Measurements from ENCODE around the gene PODXL.

PODXL gene

DNA sequence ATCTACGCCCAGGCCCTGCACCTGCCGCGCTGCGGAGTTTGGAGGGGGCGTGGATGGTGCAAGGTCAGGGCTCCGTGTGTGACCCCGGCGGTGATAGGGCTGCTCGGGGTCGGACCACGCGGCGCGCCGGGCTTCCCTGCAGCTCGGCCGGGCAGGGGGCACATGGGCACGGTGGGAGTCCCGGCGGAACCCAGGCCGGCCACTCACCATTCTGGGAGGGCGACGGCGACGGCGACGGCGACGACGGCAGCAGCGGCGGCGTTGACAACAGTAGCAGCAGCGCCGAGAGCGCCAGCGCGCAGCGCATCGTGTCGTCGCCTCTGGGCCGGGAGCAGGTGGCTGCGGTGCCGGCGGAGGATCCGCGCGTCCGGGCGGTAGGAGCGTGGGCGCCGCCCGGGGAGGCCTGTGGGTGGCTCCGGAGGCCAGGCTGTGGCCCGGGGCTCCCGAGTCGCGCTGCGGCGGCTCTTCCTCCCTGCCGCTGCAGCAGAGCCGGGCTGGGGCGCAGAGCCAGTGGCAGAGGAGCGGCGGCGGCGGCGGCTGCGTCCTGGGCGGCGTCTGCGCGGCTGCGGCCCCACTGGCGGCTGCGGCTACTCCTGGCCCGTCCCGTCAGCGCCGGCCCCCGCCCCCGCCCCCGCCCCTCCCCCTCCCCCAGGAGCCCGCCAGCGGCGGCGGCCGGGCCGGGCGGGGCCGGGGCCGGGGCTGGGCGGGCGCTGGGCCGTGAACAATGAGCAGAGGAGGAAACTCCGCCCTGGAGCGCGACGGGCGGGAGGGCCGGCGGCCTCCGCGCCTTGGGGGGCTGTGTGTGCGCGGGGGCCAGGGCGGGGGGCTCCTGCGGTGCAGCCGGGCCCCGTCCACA lies at the start of gene PODXL:
PODXL (minus strand) TSS at position 576 of the 856 bp plus-strand sequence; CDS start at position 307, 269 bp downstream.
- DNase-seq = peak; percentile 61

DNA sequence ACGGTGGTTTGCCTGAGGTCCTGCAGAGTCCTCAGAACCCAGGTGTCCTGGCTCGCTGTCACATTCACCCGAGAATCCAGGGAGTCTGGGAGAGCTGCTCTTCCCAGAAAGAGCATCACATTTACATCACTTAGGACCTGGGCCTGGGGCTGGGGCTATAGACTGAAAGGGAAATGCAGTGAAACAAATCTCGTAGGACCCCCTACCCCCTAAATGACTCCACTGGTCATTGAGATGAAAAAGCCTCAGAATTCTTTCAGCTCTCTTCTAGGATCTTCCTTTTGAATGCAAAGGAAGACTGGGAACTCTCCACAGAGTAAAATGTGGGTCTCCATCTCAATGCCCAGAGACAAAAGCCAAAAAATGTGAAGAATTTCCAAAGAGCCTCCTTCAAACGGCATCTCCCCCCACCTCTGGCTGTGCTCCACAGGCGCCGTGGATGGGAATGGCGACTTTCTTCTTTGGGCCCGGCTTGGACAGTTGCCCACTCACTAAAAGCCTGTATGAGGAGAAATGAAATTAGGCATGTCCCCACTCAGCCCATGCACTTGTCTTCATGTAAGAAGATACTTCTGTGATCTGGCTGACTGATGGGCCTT lies 49.0 kb upstream of the PODXL start:
- DNase-seq = no peak

DNA sequence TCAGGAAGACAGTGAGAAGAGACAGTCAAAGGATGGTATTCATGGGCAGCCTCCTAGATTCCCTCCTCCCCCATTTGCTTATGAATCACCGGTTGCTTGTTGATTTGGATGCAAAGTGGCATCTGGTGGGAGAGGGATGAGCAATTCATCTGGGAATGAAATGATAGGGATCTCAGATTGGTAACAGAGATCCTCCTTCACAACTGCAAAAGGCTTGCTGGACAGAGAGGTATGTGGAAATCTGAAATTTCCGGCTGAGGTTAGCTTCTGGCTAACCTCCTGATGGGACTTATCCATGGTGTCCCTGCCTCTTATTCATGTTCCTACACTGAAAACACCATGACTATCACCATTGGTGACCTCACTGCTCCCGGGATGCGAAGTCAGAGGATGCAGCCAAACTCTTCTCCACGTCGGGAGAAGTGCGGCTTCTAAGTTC lies 48.4 kb upstream of the PODXL start:
- no peak for DNase-seq

DNA sequence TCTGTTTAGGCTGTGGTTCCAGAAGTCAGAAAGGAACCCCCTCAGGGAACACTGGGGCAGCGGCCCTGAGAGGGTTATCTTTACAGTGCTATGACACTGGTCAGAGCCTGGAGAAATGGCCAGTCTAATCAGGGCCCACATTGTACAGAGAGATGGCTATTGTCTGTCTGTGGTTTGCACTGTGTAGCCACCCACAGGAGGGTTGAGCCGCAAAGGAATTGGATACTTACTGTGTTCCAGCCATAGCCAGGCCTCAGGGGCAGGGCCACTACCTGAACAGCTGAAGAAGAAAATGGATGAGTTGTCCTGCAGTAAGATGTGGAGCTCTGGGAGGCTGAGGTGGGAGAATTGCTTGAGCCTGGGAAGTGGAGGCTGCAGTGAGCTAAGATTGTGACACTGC lies 47.5 kb upstream of the PODXL start:
- no peak for DNase-seq

DNA sequence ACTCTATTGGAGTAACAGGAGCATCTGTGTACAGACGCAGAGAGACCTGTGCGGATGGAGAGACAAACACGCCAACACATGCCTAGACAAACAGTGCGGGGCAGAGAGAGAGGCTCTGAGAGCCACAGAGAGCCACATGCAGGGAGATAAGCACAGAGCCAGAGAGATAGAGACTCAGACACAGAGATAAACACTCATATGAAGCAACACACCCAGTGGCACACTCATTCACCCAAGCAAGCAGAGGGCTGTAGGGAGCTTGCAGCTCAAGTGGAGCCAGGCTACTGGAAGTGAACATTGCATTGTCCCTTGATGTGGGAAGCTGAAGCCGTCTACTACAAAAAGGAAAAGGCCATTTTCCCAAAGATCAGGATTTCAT lies 46.6 kb upstream of the PODXL start:
- peak; percentile 88 for DNase-seq

DNA sequence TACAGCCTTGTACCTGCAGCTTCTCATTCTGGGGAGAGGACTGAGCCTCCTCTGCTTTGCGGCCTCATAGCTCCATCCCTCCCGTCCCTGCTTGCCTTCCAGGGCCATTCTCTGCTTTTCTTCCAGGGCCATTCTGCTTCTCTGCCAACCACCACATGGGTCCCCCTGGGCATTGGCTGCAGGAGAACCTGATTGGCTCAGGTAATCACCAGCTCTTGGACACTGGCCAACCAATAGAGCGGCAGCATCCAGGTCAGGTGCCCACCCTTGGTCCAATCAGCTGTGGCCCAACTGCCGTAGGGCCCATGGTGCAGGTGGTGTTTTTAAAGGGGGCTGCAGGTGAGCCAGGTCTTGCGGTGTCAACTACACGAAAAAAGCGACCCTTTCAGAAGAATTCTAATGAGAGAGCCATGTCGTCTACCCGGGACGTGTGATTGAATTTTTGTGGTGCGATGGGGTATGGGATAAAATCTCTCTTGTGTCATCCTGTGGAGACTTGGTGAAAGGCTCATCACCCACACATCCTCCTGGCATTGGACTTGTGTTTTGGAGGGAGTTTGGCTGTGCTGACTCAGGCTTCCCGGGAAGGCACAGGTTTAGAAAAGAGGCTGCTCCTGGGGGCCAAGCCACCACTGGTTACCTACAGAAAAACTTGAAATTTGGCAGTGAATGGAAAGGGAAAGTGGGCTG lies 46.0 kb upstream of the PODXL start:
- DNase-seq = peak; percentile 6

- DNase-seq = no peak
Measured at GRCh38 chr7:131600085-131600881, 43.9 kb upstream of the PODXL start.

DNA sequence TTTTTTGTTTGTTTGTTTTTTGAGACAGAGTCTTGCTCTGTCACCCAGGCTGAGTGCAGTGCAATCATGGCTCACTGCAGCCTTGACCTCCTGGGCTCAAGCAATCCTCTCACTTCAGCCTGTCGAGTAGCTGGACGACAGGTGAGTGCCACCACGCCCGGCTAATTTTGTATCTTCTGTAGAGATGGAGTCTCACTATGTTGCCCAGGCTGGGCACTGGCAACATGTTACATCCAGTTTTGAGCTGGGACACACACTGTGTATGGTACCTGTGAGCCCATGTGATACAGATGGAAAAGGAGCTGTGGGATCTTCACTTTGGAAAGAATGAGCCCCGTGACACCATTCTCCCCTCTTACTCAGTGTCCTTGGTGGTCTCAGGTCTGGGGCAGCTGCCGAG lies 40.4 kb upstream of the PODXL start:
- no peak for DNase-seq

GRCh38 chr7:131595699-131596098 lies 39.3 kb upstream of the PODXL start:
- DNase-seq = no peak

- DNase-seq = no peak
Measured at GRCh38 chr7:131591687-131592319, 35.4 kb upstream of the PODXL start.

GRCh38 chr7:131587315-131587923 lies 31.0 kb upstream of the PODXL start:
- DNase-seq = no peak

- DNase-seq = no peak
Measured at GRCh38 chr7:131586759-131587158, 30.3 kb upstream of the PODXL start.

GRCh38 chr7:131586259-131586658 lies 29.8 kb upstream of the PODXL start:
- DNase-seq = peak; percentile 60

DNA sequence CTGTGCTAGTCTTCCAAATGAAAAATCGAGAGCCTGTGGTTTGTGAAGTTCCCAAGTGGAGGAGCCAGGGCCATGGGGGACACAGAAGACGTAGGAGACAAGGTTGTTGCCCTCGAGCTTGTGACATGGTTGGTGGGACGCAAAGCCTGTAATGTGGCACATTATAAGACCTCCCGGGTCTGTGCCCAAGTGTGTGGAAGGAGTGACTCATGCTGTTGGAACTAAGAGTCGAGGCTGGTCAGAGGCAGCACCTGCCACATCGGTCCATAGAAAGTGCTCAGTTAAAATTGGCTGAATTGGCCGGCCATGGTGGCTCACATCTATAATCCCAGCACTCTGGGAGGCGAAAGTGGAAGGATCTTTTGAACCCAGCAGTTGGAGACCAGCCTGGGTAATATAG lies 27.0 kb upstream of the PODXL start:
- no peak for DNase-seq

DNA sequence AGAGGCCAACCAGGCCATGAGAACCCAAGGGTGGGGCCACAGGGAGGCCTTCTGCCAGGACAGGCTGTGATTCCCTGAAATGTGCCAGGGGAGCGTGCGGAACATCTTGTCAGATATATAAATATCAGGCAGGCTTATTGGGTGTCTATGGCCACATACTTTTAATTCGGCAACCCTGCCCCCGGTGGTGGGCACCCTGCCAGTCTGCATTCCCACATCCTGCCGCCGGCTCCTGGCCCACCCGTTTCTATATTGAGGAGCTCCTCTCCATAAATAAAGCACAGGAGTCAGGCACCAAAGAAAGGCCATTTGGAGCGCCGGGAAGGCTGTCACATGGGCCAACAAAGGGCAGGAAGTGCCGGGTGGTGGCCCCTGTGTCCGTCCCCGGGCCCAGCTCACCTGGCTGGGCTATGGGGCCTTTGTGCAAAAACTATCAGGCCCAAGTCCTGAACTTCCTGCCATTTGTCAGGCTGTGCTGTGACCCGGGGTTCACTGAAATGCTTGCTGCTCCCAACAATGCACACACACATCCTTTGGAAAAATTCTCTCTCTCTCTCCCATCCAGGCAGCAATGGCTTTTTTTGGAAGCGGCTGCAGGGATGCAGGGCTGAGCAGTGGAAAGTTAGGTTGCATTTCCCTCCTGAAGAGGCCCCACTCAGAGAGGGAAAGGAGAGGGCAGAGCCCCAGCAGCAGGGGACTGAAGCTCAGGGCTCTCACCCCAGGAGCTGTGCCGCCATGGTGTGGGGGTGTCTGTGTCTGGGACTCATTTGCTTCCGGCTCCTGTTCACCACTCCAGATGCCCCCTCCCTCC lies 25.0 kb upstream of the PODXL start:
- no peak for DNase-seq

DNA sequence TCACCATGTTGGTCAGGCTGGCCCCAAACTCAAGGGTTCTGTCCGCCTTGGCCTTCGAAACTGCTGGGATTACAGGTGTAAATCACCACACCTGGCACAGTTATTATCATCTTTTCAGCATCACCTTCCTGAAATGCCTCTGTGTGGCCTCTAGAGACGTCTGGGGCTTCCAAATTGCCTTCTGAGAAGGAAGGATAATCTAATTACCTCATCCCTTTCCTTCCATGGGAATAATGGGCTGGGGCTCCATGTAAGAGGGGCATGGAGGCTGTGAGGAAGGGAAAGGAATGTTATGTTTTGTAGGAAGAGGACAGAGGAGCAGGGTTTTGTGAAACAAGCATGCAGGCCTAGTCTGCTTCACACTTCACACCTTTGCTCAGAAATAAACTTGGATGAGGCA lies 22.2 kb upstream of the PODXL start:
- no peak for DNase-seq

DNA sequence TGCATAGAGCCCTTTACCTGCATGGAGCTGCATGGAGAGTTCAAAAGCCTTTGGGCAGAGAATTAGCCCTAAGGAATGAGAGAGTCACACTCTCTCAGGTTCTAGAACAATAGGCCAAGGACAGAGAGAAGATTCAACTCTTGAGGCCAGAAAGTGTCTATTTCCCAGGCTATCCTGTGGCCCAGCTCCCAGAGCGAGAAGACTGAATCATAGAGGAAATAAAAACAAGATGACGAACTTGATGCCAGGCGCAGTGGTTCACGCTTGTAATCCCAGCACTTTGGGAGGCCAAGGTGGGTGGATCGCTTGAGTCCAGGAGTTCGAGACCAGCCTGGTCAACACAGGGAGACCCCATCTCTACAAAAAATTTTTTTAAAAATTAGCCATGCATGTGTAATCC lies 18.3 kb upstream of the PODXL start:
- no peak for DNase-seq

DNA sequence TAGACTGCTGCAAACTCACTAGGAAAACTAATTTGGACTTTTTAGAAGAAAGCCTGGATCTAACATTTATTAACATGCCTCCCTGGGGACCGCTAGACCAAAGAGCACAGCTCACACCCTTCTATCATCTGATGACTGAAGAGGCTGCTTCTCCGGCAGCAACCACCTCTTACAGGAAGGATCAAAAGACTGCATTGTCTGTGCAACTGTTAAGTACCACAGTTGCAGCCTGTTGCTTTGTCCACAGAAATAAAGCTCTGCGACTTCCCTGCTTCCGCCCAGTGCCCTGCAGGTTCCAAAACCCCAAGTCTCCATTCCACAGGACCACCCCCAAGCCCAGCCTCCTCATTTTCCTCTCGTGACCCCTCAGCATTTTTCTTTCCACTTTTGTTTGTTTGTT lies 14.0 kb upstream of the PODXL start:
- no peak for DNase-seq

- no peak for DNase-seq
Measured at GRCh38 chr7:131568970-131569369, 12.5 kb upstream of the PODXL start.

DNA sequence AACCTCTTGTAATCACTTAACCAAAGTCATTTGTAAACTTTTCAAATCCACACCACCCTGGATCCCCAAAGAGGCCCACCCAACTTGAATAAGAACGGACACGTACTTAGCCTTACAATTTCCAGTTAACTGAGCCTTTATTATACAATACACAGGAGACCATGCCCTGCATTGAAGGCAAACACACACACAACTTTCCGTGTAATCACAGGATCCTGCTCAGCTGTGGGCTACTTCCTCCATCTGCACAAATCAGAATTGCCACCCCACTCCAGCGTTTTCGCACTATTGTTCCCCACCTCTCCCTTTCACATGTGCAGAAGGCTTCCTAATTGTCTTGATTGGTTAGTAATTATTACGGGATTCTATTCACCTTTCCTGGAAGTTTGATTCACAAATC lies 12.1 kb upstream of the PODXL start:
- no peak for DNase-seq

DNA sequence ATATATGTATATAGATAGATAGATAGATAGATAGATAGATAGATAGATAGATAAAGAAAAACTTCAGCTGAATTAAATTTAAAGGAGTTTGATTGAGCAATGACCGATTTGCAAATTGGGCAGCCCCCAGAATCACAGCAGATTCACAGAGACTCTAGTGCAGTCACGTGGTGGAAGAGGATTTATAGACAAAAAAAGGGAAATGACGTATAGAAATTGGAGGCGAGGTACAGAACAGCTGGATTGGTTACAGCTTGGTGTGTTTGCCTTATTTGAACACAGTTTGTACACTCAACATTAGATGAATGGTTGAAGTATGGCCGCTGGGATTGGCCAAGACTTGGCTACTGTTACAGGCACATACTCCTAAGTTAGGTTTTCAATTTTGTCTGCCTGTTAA lies 8.2 kb upstream of the PODXL start:
- DNase-seq = no peak
